NCI-H510A (cell line): Measurements from ENCODE around the gene MMP19.
"Not testable (repeated sequence)": the region's sequence is repeated elsewhere in the genome, so short reads cannot be mapped to it uniquely, and the experiment has no call there.

Source experiments
- DNase-seq: peaks from one replicate; lab custom pipeline; 2025; lab: John Stamatoyannopoulos, UW

Gene MMP19

GRCh38 chr12:55842681-55843429 is at the start of gene MMP19:
MMP19 (minus strand) TSS chr12:55842936; CDS start chr12:55842830, 106 bp downstream.
- no peak for DNase-seq

- DNase-seq: no peak
Measured at GRCh38 chr12:55891310-55891709, 48.6 kb upstream of the MMP19 start.

GRCh38 chr12:55885113-55885512 is 42.4 kb upstream of the MMP19 start:
- no peak for DNase-seq

- DNase-seq: no peak
Measured at GRCh38 chr12:55877824-55878223, 35.1 kb upstream of the MMP19 start.

DNA sequence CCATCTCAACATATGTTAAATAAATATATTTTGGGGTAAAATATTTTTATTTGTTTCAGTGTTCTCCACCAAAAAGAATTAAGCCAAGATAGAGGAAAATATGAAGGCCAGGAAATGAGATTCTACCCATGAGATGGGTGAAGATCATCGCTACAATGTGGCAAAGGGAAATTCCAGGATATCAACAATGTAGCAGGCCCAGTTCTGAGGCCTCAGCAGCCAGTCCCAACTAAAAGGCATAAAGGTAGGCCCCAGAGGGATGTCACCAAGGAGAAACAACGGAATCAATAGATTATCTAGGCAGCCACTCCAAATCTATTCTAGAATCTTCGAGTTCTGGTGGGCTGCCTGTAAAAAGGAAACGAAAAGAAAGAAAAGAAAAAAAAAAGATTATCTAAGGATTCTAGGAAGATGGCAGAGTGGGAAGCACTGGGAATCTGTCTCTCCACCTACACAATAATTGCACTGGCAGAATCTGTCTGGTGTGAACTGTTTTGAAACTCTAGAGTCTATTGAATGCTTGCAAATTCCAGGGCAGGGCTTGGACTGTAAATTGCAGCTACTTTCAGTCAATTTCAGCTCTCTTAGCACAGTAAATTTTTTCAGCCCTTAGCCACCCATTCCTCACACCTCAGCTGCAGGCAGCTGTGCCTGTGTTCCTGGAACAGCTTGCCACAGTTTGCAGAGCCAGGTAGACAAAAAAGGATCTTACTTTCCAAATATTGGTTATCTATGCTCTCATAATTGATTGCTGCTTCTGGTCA is 33.1 kb upstream of the MMP19 start:
- DNase-seq: no peak

GRCh38 chr12:55874443-55874842 is 31.7 kb upstream of the MMP19 start:
- DNase-seq: no peak

DNA sequence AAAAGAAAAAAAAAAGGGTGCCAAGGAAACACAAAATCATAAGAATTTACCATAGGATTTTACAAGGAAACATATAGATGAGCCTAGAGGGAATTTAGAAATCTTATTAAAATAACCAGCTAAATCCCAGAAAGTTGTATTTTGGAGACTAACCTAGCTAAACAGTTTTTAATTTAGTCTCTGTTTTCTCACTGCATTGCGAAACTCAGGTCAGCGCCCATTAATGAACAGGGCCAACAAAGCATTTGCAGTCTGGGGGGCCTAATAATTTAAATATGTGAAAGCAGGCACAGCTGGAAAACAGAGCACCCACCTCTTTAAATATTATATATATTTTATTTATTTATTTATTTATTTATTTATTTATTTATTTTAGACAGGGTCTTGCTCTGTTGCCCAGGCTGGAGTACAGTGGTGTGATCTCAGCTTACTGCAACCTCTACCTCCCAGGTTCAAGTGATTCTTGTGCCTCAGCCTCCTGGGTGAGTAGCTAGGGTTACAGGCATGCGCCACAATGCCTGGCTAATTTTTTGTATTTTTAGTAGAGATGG is 23.8 kb upstream of the MMP19 start:
- DNase-seq: not testable (repeated sequence)

GRCh38 chr12:55865327-55865726 is 22.6 kb upstream of the MMP19 start:
- no peak for DNase-seq

GRCh38 chr12:55862931-55863330 is 20.2 kb upstream of the MMP19 start:
- not testable (repeated sequence) for DNase-seq

- no peak for DNase-seq
Measured at GRCh38 chr12:55862286-55862685, 19.6 kb upstream of the MMP19 start.

GRCh38 chr12:55861871-55862270 is 19.1 kb upstream of the MMP19 start:
- no peak for DNase-seq

GRCh38 chr12:55861396-55861795 is 18.7 kb upstream of the MMP19 start:
- no peak for DNase-seq

DNA sequence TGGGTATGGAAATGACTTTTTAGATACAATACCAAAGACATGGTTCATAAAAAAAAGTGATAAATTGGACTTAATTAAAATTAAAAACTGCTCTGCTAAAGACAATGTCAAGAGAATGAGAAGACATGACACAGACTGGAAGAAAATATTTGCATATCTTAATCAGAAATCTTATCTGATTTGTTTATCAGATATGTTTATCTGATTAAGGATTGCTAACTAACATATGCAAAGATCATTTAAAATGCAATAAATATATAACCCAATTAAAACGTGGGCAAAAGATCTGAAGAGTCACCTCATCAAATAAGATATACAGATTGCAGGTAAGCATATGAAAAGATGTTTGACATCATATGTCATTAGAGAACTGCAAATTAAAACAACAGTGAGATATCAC is 10.0 kb upstream of the MMP19 start:
- no peak for DNase-seq

DNA sequence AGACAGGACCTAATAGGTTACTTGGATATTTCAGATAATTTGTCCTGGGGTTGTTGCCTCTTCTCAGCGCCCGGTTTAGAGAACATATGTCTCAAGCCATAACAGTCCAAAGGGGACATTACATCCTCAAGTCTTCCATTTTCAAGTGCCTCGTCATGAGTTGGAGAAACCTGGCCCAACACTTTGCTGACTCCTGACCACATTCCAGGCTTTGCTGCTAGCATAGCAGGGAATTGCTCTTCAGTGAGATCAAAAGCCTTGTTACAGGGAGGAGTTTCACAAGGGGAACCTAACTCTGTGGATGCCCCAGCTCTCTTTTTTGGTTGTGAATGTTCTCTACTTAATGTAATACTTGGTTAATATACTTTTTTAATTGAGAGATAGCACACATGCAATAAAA is 8.2 kb upstream of the MMP19 start:
- DNase-seq: no peak

GRCh38 chr12:55850401-55850800 is 7.7 kb upstream of the MMP19 start:
- DNase-seq: no peak

GRCh38 chr12:55849616-55850343 is 7.0 kb upstream of the MMP19 start:
- DNase-seq: no peak

GRCh38 chr12:55847603-55848291 is 5.0 kb upstream of the MMP19 start:
- no peak for DNase-seq

DNA sequence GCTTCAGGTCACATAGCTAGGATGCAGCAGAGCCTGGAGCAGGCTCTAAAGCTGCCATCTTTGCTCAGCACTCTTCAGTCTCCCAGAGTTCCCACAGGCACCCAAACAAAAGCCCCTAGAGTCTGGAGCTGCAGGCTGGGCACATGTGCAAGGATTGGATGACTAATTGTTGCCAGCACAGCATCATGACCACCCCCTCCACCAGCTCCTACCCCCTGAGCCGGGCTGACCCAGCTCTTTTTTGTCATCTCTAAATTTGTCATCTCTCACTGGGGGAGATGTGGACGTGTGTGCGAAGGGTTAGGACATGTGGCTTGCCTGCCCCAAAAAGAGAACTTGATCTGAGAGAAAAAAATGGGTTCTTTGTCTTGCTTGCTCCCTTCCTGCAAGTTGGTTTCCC is 4.3 kb upstream of the MMP19 start:
- DNase-seq: no peak

DNA sequence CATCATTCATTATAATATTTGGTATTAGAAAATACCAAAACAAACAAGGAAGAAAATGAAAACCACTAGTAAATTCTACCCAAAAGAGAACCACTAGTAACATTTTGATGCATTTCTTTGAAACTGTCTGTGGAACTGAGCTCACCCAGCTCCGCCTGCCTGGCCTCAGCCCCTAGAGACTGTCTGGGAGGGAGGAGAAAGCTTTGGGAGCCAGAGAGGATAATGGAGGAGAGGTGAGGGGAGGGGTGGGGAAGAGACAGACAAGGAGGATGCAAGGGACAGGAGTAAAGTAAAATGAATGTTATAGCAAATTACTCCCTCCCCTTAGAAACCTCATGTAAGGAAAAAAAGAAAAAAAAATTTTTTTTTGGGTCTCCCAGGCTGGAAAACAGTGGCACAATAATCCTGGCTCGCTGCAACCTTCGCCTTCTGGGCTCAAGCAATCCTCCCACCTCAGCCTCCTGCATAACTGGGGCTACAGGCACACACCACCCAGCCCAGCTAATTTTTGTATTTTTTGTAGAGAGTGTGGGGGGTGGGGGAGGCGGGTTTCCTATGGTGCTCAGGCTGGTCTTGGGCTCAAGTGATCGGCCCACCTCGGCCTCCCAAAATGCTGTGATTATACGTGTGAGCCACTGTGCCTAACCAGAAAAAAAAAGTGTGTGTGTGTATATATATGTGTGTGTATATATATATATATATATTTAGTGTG is 3.2 kb upstream of the MMP19 start:
- no peak for DNase-seq

DNA sequence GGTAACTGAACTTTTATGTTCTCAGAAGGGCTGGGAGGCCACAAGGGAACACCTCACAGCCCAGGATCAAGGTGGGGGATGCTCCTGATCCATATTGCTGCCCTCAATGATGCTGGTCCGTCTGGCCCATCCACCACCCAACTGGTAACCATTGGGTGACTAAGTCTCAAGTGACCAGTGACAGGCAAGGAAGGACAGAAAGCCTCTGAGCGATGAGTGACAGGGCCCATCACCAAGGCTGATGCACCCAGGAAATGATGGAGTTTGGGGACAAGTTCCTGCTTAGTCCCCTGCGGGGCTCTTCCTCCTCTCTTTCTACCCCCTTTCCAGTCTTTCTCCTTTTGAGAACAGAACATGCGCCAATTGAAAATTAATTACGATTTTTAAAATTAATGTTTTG is 2.6 kb upstream of the MMP19 start:
- no peak for DNase-seq

- DNase-seq: no peak
Measured at GRCh38 chr12:55844961-55845360, 2.2 kb upstream of the MMP19 start.
